ACHN (cell line): Measurements from ENCODE around the gene TUBB.

ENCODE experiments used
- DNase-seq: peaks from one replicate; pipeline ENCODE4 v3.0.0-alpha.2; 2015
- in situ Hi-C: cut with HindIII; loops from 2 replicates; pipeline ENCODE4 v1.10.0; 2017; ENCODE audit warnings: low sequenced_read_pairs, low pct_ligation_motif_present, low pct_unique_long_range_greater_than_20kb

The TUBB gene

DNA sequence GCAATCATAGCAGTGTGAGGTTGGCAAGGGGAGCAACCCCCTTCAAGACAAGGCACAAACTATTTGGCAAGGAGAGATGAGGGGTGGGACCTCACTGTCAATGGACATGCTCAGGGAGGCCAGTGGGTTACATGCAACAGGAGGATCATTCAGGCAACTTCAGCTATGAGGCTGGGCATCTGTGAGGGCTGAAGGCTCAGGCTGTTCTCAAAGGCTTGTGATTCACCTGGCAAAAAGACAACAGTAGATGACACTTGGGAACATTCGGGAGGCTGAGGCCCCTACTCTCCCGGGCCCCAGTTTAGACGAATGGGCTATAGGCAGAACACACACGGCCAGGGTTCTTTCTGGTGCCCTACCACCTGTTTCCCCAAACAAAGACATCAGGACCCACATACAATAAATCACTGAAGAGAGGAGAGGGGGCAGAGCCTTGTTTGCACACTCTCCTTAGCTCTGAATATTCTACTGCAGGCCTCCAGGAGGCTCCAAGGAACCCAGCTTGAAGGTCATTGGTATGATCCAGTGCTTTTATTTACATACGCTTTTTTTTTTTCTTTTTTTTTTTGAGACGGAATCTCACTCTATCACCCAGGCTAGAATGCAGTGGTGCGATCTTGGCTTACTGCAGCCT, 7.9 kb downstream of the TUBB start:
- DNase-seq: peak; percentile 28
- in situ Hi-C loops: no loop called here

DNA sequence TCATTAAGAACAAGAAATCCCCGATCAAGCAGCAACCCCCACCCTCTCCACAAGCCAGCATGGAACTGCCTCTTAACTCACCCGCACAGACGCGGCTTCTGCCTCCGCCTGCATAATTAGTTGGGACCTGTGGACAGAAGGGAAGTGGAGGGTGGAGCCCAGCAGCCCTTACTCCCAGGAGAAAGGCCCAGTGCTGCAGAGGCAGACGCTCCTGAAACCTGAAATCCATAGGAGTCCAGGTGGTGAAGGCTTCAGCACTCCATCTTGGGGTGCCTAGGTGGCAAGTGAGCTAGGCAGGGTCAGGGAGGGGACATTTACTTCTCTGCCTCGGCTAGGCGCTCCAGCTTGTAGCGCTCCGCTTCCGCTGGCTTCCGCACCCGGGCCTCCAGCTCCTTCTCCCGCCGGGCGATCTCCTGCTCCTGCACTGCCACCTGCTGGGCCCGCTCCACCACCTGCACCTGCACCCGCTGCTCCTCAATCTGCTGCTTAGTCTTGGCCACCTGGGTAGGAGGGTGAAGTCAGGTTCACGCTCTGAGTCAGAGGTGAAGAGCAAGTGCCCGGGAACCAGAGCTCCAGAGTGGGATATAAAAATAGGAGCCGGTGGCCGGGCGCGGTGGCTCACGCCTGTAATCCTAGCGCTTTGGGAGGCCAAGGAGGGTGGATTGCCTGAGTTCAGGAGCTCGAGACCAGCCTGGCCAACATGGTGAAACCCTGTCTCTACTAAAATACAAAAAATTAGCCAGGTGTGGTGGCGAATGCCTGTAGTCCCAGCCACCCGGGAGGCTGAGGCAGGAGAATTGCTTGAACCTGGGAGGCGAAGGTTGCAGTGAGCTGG, 10.7 kb downstream of the TUBB start:
- DNase-seq: peak; percentile 66
- in situ Hi-C loops: no loop called here

DNA sequence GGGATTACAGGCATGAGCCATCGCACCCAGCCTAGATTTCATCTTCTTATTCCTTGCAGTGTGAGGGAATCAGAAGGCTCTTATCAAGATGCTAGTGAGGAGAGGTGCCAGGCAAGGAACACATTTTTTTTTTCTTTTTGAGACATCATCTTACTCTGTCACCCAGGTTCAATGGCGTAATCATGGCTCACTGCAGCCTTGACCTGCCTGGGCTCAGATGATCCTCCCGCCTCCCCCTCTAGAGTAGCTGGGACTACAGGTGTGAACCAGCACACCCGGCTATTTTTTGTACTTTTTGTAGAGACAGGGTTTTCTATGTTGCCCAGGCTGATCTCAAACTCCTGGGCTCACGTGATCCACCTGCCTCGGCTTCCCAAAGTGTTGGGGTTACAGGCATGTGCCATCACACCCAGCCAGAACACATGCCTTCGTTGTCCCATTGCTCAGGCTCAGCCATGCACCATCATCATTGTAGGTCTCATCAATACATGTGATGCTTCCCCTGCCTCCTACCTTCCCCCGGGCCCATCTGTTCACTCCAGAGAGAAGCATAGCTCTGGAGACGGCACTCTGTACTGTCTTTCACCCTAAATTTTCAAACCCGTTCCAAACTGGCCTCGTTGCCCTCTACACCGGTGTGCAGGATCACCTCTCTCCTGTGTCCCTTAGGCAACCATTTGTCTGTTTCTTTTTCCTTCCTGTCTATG, 12.2 kb downstream of the TUBB start:
- in situ Hi-C loops: no loop called here
- DNase-seq: no peak

DNA sequence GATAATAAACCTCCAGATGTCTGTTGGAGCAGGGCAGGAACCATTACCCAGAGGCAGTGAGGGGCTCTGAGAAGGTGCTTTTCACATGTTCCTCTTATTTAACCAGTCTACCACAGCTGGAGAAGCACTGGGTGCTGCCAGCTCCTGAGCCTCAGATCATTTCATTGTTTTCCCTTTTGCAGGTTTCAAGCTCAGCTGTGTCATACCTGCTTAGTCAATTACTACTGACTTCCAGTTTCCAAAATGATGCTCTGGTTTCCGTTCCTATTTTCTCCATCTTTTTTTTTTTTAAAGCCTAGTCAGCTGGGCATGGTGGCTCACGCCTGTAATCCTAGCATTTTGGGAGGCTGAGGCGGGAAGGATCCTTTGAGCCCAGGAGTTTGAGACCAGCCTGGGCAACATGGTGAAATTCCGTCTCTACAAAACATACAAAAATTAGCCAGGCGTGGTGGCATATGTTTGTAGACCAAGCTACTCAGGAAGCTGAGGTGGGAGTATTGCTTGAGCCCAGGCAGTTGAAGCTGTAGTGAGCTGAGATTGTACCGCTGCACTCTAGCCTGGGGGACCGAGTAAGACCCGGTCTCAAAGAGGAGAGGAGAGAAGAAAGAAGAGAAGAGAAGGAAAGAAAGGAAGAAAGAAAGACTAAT, 15.6 kb downstream of the TUBB start:
- in situ Hi-C loops: no loop called here
- no peak for DNase-seq

DNA sequence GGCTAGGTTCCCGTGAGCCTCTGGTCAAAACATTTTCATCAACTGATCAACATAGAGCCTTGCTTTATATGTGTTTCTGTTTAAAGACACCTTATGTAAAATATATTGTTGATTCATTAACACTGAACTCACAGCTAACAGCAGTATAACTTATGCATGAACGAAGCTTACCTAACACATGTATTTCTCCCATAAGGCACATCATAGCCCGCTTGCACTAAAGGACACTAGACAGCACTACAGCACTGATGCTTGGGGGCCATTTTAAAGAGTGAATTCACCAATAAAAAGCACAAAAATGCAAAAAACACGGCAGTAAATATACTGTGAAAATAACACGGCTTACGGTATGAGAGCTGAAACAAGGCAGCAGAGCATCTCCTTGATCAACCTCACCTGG, 18.4 kb downstream of the TUBB start:
- in situ Hi-C loops: no loop called here
- DNase-seq: no peak

DNA sequence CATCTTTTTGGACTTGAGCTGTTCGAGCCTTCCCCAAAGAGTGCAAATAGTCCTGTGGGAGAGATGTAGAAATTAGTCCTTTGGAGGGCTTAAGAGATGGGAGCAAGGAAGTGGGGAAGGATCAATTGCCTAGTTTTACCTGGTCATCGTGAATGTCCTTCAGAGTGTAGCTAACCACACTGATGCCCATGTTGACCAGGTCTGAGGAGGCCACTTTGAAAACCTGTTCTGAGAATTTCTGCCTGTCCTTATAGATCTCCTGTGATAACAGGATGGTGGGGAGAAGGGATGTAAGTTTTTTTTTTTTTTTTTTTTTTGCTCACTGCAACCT, 20.4 kb downstream of the TUBB start:
- in situ Hi-C loops: no loop called here
- no peak for DNase-seq

DNA sequence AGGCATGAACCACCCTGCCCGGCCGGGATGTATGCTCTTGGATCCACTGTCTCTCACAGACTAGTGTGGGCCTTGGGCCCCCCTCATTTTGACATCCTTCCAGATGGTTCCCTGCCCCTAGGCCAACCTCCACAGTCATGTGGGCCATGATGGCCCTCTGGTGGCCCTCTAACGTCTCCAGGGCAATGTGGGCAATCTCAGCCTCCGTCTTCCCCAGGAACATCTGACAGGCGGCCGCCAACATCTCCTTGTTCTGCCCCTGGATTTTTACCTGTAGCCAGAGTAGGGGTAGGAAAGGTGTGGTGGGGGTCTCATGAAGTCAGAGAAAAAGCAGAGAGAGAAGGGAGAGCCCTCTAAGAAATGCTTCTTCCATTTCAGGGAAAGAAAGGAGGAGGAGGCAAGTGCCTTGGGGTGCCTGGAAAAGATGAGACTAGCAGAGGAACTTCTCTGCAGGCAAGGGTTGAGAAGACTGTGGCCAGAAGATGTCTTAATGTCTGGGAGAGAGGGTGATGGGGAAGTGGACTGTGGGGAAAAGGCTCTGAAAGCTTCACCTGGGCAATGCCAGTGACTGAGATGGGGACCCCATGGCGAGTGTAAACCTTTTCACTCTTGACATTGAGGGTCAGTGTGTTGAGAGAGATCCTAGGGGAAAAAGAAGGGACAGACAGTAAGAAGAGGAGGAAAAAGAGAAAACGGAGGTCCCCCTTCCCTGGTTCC, 21.1 kb downstream of the TUBB start:
- in situ Hi-C loops: no loop called here
- DNase-seq: no peak

DNA sequence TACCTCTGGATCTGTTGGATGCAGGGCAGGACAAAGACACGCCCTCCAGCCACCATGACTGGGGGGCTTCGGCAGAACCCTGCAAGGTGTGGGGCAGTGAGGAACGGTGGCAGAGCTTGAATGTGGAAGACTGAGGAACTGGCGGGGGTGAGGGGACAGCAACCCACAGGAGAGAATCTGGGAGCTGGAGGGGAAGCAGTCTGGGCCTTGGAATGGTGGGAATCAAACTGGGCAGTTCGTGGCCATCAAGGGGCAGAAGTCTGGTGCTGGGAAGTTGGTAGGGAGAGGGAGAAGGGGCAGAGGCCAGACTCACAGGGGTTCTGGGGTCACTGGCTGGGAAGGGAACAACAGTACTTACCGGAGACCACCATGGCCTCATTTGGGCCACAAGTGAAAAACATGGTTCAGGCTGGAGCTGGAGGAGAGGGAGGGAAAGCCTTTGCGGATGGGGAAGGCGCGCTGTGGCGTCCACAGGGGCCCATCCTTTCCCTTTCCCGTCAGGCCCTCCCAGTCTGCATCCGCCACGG, 21.7 kb downstream of the TUBB start:
- no peak for DNase-seq
- in situ Hi-C loops: no loop called here

DNA sequence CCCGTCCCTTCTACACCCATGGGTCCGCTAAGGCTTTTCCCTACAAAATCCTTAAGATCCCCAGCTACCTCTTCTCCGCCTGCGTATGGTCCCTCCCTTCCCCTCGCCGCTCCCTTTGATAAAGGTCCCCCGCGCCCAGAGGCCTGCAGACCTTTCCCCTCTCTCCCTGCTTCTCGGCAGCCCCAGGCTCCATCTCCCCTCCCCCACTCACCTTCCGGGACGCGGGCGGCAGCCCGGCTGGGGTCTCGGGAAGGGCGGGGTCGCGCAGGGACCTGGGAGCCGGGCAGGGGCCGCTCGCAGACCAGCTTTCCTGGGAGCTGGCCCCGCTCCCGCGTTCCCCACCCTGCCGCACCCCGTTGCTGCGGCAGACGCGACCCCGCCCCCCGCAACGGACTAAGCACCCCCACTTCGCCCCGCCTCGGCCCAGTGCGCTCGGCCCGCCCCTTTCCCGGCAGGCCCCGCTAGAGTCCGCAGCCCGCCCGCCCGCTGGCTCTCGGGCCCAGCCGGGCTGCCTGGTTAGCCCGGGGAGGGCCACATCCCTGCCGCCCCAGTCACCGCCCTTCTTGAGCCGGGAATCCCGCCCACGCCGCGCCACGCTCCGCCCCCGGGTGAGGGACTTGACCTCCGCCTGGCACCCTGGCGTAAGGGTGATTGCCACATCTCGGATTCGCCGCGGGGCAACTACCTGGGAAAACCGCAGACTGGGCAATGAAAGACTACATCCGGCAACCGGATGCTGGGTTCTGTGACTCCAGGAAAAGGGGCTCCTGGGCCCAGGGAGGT, 22.4 kb downstream of the TUBB start, which contains the start of gene FLOT1:
FLOT1 (minus strand) TSS at position 372 of the 783 bp plus-strand sequence. CDS start 498 bp downstream, outside the sequence.
- in situ Hi-C loops: no loop called here
- peak; percentile 95 for DNase-seq

DNA sequence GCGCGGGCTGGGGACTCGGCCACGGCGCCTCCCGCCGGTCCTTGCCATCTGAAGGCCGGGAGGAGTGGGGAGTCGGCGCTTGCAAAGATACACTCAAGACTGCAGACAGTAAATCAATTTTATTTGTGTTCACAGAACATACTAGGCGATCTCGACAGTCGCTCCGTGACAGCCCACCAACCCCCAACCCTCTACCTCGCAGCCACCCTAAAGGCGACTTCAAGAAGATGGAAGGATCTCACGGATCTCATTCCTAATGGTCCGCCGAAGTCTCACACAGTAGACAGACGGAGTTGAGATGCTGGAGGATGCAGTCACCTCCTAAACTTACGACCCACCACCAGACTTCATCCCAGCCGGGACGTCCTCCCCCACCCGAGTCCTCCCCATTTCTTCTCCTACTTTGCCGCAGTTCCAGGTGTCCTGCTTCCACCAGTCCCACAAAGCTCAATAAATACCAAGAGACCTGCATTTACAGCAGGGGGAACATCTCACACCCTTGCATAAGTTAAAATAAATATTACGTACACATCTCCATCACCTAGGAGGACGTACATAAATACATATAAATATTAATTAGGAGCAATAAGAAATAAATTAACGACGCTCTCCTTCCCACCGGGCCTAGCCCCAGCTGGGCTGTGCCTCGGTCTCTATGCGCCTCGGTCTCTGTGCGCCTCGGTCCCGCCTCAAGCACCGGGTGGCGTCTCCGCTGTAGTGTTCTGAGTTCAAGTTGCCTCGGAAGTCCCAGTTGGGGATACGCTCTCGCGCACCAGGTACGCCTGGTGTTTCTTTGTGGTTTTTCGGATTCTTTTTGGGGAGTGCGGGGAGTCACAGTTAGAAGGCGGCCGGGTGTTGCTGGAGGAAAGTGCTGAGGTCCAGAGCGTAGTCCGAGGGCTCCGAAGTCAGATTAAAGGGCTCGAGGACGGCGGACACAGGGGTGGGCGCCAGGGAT, 23.2 kb downstream of the TUBB start:
- DNase-seq: peak; percentile 17

DNA sequence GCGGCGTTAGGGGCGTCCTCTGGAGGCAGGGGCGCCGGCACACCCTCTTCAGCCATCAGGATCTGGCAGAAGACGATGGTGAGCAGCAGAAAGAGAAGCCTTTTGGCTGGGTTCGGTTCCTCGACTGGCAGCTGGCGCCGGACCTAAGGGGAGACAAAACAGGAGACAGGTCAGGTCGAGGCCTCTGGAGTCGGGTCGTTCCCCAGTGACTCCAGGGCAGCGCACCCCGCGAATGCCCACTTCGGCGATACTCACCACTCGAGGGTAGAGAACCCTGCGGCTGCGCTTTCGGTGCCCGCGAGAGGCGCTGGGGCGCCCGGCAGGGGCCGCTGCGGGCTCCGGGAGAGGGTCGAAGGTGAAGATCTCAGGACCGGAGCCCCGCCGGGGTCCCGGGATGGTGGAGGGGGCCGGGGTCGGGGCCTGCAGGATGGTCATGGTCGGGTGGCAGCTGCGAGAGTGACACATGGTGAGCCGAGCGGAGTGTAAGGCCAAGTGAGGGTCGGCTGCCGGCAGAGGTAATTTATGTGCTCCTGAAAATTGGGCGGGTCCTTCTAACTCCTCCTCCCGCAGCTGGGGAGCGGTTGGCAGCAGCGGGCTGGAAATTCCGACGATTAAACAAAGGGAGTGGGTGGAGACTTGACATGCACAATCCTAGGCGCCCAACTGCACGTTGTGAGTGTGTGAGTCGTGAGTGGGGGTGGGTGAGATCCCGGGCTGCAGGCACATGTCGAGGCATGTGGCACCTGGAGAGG, 24.1 kb downstream of the TUBB start, which contains the start of gene IER3:
IER3 (minus strand) TSS at position 494 of the 752 bp plus-strand sequence; CDS start at position 465, 29 bp downstream.
- in situ Hi-C loops: no loop called here
- DNase-seq: peak; percentile 90

More for the DNA sequence above, 23.2 kb downstream of the TUBB start:
- in situ Hi-C loops: no loop called here

DNA sequence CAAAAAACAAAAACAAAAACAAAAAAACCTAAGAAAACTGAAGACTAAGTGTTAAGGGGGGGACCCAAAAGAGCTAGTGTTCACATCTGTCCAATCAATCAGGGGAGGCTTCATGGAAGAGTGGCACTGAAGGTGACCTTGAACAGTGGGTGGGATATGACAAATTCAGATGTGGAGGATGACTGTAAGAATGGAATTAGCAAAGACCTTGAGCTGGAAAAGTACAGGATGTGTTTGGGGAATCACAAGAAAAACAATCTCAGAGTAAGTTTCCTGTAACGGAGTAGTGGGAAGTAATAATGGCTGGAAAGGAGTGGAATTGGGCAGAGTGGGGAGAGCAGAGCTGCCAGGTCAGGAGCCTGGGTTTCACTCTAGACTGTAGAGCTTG, 27.1 kb downstream of the TUBB start:
- in situ Hi-C loops: no loop called here

DNA sequence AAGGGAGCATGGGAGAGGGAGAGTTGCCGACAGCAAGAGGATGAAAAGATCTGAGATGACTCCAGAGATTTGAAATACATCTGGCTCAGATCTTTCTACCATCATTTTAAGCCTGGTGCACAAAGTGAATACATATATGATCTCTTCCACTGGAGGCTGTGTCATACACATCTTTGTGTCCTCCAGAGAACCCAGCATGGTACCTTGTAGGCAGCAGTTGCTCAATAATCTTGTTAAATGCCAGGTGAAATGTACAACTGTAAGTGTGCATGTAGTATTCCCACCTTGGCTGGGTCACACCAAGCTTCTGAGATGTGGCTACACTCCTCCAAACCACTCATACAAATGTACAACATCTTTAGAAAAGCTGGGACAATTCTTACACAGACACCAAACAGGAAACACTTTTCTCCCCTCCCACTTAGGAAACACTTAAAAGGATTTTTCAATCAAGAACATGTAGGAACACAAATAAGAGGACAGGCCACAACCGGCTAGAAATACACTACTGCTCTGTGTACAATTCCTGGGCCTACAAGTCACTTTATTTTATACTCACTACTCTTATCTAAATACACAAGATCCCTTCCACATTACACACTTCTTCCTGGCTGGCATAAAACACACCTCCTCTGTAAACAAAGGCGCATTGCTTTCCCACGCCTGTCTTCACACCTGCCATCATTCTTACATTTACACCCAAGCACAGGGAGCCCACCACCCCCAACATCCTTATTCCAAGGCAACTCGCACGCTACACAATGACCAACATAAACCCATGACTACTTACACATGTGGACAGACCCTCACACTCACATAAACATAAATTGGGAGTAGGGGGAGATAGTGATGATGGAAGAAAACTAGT, 28.0 kb downstream of the TUBB start:
- in situ Hi-C loops: no loop called here

More for the DNA sequence above, 27.1 kb downstream of the TUBB start:
- no peak for DNase-seq

DNA sequence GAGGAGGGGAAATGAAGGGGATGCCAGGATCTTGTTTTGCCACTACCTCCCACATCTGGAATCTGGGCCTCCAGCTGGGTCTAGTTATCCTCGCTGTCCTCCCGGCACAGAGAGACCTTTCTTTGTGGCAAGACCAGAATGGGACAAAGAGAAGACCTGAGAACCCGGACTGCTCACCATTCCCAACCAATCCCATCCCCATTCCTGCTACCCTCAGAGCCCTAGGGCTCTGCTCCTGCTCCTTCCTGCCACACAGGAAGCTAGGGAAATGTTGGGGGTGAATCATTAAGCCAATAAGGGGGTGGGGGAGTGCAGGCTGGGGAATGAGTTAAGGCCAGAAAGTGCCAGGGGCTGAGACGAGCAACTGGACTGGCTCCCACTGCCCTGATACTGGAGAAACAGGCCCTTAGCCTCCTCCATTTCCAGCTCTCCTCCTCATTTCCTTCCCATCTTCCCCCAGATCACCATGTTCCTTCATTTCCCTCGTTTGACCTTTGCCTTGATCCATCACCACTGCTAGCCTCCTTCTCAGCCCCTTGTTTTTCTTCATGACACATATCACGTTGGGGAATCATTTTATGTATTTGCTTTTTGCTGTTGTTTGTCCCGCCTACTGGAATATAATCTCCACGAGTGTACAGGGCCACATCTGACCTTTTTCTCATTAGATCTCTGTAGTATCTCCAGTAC, 28.8 kb downstream of the TUBB start:
- in situ Hi-C loops: no loop called here
- peak; percentile 68 for DNase-seq

More for the DNA sequence above, 28.0 kb downstream of the TUBB start:
- no peak for DNase-seq
